HL-60 (cell line): ENCODE results near the gene FRMD5.

Experiments used
- DNase-seq, 2 experiments: peaks; one replicate each; pipeline ENCODE4 v3.0.0-alpha.2; 2010 to 2020; ENCODE audit warnings: low read depth in 1 of 2, low spot score in 1 of 2
- H3K27ac ChIP-seq: fragments of 250-450 bp; sonication (Bioruptor Pico); replicated peaks from 2 replicates; pipeline ENCODE4 v1.5.1; 2020; ENCODE audit warnings: mild to moderate bottlenecking, moderate library complexity
- H3K27me3 ChIP-seq: fragments of 250-450 bp; sonication (Bioruptor Pico); 2 replicates; pipeline ENCODE4 v1.5.1; 2021; ENCODE audit warnings: mild to moderate bottlenecking, moderate library complexity; ENCODE audit not compliant: insufficient read depth, poor library complexity, severe bottlenecking
- H3K4me3 ChIP-seq: replicated peaks from 2 replicates; pipeline ENCODE4 v1.5.1; 2011; ENCODE audit warnings: mild to moderate bottlenecking, control low read depth, low read length; ENCODE audit not compliant: insufficient read depth
- CTCF ChIP-seq: IDR thresholded peaks from one replicate; pipeline ENCODE4 v1.5.1; 2011; ENCODE audit warnings: low read length, control low read depth, inconsistent platforms; ENCODE audit not compliant: insufficient read depth
- GABPA ChIP-seq: IDR thresholded peaks from 2 replicates; pipeline ENCODE4 v1.6.1; 2012; ENCODE audit warnings: low read depth
- POLR2AphosphoS5 ChIP-seq: IDR thresholded peaks from 2 replicates; pipeline ENCODE4 v1.6.1; 2012; ENCODE audit warnings: low read depth
- REST ChIP-seq: IDR thresholded peaks from 2 replicates; pipeline ENCODE4 v1.6.1; 2012; ENCODE audit warnings: low read depth; ENCODE audit not compliant: insufficient replicate concordance
- SPI1 ChIP-seq: IDR thresholded peaks from 2 replicates; pipeline ENCODE4 v1.6.1; 2012; ENCODE audit warnings: low read depth, mild to moderate bottlenecking, borderline replicate concordance
- long read RNA-seq: library from polyadenylated mRNA; unstranded; transcript quantifications from one replicate; pipeline ENCODE4 v2.0.0, GENCODE V29; 2020

Gene FRMD5
- long read RNA-seq, partial matches to known transcripts, result 0 of 5 reads
- long read RNA-seq, other reads (novel, unspliced or antisense), result 5 of 5 reads

DNA sequence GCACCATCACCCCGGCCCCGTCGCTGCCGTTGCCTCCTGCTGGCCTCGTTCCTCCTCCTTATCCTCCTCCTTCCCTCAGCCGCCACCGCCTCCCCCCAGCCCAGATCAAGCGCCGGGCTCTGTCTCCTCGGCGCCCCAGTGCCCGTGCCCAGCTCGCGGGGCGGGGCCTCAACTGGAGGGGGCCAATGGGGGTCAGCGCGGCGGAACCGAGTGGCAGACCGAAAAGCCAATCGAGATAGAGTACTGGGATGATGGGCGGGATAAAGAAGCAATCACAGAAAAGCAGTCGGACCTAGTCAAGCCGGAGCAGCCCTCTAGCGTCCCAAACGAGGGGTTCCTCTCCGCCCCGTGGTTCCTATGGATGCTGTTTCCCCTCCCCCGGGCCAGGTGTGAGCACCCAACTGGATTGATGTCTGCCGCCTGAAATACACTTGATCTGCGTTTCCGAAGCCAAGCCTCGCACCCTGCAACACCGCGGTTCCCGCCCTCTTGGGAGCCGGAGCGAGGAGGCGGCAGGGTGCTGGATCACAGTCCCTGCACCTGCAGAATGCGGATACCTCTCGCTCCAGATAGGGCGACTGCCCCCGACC, at the start of gene FRMD5:
TSS of gene FRMD5 (minus strand) at position 121 of the 590 bp plus-strand sequence.
- Histone ChIP-seq H3K27me3 (peaks cover 49% of the 10 kb centered on the region), H3K27ac (no peak within 1 kb of the TSS), H3K4me3 (peak within 1 kb of the TSS; percentile 19; the same call in 1 of the 2 replicates)
- no peak for DNase-seq
- TF ChIP-seq REST (no peak), POLR2AphosphoS5 (no peak), SPI1 (no peak), CTCF (no peak), GABPA (no peak)

DNA sequence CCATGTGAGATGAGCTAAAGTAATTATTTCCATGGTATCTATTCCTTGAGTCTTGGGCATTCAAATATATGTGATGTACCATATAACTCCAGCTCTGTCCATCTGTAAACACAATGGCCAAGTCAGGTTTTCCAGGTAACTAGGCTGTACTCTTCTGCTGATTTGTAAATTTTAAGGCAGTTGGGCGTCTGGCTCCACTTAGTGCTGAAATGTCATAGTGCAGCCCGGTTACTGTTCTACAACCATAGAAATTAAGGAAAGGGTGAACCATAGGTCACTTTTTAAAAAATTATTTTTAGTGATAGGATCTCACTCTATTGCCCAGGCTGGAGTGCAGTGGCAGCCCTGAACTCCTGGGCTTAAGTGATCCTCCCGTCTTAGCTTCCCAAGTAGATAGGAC, 48.8 kb upstream of the FRMD5 start:
- Histone ChIP-seq H3K27me3 (no peaks in the 10 kb centered on the region), H3K4me3 (no peak overlapping the region), H3K27ac (no peak overlapping the region)
- DNase-seq, result no peak
- no peak for TF ChIP-seq CTCF
- TF ChIP-seq SPI1, result no peak
- no peak for TF ChIP-seq GABPA
- TF ChIP-seq REST, result no peak
- TF ChIP-seq POLR2AphosphoS5, result no peak

DNA sequence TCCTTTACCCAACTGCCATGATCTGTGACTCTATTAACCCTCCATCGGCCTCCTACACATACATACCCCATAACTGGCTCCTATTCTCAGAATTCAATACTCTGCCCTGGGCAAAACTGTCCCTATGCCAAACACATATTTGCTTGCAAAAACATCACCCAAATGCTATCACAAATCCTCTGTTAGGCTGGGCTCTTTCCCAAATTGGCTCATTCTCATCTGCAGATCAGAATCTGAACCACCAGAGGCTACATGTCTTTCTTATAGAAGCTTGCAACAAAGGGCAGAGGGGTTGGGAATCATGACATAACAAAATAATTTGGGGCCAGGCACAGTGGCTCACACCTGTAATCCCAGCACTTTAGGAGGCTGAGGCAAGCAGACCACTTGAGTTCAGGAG, 48.1 kb upstream of the FRMD5 start:
- no peaks in the 10 kb centered on the region for H3K27me3 ChIP-seq
- TF ChIP-seq REST (no peak), SPI1 (no peak), CTCF (no peak), GABPA (no peak), POLR2AphosphoS5 (no peak)

More for the DNA sequence above, 48.1 kb upstream of the FRMD5 start:
- no peak overlapping the region for H3K4me3 ChIP-seq
- no peak for DNase-seq
- no peak overlapping the region for H3K27ac ChIP-seq
